Measurements from ENCODE around the gene PRCC. TPM values are rescaled to one million over a fixed set of nuclear protein-coding genes. Genes with fewer than 3 reads are reported as not detected.

The PRCC gene
- total RNA-seq: 83.3 and 85.5 TPM in 2 replicates

DNA sequence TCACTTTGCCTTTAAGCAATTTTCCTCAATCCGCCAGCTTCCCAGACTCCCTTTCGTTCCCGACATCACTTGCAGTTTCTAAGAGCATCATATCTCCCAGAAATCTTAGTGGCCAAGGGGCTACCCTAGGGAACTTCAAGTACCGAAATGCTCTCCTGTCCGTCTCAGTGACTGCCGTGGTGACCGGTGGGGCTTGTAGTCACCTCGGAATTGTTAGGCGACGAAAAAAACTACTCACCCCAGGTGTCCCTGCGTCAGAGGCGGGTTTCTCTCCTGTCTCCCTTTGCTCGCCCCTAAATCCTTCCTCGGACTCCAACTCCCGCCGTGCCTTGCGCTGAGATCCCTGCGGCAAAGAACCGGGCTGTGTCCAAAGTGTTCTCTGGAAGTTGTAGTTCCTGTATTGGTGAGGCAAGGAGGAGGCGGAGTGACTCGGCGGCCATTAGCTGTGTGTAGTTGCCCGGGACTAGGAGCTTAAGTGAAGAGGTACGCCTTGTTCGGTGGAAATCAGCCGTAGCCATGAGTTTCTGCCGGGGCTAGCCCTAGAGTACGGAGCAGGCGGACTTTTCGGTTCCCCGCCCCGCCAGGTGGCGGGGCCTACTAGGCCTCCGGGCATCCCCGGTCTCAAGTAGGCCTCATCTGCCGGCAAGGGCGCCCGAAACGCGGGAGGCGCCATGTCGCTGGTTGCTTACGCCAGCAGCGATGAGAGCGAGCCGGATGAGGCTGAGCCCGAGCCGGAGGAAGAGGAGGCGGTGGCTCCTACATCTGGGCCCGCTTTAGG is at the start of gene PRCC:
PRCC (plus strand) TSS at position 435 of the 778 bp plus-strand sequence; CDS start at position 672, 237 bp downstream.
- intact Hi-C loops (cut with micrococcal nuclease): loop anchor here (1.0 to 10.0 kb wide), 7 partner anchors 16 to 429 kb away; partner anchors contain the start of genes CCT3, HDGF, ISG20L2 and METTL25B

- intact Hi-C loops (cut with micrococcal nuclease): no loop called here
These were observed 46.2 kb upstream of the PRCC start for GRCh38 chr1:156721131-156721530.

- intact Hi-C loops (cut with micrococcal nuclease): no loop called here
These were observed 45.8 kb upstream of the PRCC start for GRCh38 chr1:156721535-156721934.

DNA sequence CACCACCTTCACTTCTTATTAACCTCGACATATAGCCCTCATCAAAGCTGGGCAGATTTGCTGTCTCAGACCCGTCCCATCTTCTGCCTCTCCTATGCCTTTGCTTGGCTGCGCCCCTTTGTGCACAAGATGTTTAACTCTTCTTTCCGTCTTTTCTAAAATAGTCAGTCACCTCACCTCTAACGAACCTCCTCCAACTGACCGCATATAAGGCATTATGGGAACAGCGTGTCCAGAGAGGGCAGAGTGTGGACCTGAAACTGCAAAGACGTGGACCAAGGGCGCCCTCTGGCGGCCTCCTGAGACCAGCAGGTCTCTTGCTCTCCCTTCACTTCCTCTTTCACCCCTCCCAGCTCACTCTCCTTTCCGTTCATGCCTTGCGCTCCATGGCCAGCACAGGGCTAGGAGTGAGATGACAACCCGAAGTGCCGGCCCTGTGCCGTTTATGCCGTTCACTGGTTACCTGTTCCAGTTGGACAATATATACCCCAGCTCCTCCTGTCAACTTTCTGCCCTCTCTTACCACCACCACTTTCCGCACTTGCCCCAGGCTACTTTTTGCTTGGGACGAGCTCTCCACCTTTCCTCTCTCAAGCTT is 41.6 kb upstream of the PRCC start:
- intact Hi-C loops (cut with micrococcal nuclease): loop anchor here (1.0 kb wide), 4 partner anchors 36 to 165 kb away; partner anchors contain the start of gene NTRK1

DNA sequence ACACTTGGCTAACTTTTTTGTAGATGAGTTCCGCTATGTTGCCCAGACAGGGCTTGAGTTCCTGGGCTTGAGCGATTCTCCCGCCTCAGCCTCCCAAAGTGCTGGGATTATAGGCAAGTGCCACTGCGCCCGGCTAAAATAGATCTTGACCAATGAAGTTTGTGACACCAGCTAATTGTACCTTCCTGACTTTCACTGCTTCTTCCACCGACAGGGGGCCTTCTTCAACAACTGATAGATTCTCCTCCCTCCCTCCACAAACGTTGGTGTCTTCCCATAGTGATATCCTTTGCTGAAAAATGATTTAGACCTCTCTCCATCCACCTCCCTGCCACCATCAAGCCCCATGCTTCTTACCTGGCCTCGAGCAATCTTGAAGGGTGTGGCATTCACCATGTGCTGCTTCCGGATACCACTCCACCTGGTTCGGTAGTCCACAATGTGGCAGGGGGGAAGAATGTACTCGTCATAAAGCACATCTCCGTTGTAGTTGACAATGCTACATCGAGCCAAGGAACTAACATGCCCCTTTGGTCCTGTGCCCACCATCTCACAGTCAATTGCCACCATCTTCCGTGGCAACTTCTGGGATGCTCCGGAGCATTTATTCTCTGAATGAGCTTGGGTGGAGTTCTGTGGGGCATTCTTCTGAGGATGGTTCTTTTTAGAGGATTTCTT is 40.6 kb upstream of the PRCC start:
- intact Hi-C loops (cut with micrococcal nuclease): loop anchor here (1.0 kb wide), 4 partner anchors 37 to 164 kb away; partner anchors contain the start of gene NTRK1

GRCh38 chr1:156727492-156727891 is 39.8 kb upstream of the PRCC start:
- intact Hi-C loops (cut with micrococcal nuclease): no loop called here

DNA sequence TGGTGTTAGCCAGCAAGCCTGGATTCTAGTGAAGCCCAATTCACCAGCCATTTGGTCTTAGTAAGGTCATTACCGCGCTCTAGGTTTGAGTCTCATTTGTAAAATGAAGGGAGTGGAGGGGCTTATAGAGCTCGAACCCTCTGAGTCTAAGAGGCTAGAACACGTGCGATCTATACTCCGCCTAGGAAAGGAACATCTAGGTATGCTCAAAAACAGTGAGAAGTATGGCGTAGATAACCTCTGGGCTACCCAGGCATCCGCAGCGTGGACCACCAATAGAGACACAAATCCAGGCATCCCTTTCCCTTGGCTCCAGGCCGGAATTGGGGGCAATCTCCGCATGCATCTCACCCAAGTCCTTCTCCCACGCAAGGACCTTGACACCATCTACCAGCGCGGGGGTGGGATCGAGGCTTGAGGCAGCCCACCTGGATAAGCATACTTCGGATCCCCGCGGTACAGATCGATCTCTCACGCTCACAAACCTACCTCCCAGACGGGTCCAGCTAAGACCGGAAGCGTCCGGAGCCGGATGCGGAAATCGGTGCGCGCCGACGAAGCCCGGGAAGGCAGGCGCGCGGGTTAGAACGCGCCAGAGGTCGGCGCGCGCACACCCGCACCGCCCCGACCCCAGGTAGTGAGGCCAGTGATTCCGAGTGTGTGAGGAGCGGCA is 39.3 kb upstream of the PRCC start, which contains the start of gene METTL25B:
METTL25B (plus strand) TSS at position 544 of the 673 bp plus-strand sequence. CDS start 636 bp downstream, outside the sequence.
- intact Hi-C loops (cut with micrococcal nuclease): loop anchor here (1.0 kb wide), 5 partner anchors 13 to 223 kb away; partner anchors contain the start of genes HDGF, MRPL24, PRCC and SH2D2A

- intact Hi-C loops (cut with micrococcal nuclease): loop anchor here (1.0 kb wide), 5 partner anchors 12 to 224 kb away; partner anchors contain the start of genes HDGF, MRPL24, PRCC and SH2D2A
These were observed 38.5 kb upstream of the PRCC start, which contains the start of gene ISG20L2 for GRCh38 chr1:156728599-156729462. Gene ISG20L2 (minus strand): TSS chr1:156728766. CDS start chr1:156727652, 1,114 bp downstream.

- intact Hi-C loops (cut with micrococcal nuclease): no loop called here
These were observed 33.2 kb upstream of the PRCC start for GRCh38 chr1:156733989-156734584.

DNA sequence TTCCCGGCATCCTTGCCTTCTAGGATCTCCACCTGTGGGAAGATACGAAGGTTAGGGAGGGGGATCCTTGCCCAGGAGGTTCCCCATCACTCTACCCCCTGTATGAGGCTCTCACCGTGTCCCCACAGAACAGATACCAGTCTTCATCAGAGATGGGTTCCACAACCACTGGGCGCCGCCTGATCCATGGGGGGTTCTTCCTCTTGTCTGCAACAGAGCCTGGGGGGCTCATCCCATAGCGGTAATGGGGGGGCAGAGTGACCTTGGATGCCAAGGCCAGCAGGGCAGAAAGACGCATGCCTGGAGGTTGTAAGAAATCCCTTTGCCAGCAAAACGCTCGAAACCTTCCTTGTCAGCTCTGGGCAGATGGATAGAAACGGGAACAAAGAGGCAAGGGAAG is 28.9 kb upstream of the PRCC start:
- intact Hi-C loops (cut with micrococcal nuclease): no loop called here

DNA sequence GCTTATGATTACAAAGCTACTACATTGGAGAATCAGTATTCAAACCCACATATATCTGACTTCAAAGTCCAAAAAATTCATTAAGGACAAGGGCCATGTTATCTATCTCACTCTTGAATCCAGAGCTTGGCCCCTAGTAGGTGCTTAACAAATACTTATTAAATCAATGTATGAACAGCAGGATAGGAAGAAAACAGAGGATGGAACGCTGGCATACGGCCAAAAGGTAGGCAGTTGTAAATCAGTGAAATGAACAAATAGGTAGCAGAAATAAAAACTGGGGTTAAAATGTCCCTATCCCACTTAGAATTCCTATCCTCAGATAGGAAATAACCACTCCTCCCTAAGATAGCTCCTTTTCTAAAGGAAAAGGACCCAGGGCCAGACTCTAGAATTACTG is 28.4 kb upstream of the PRCC start:
- intact Hi-C loops (cut with micrococcal nuclease): no loop called here

- intact Hi-C loops (cut with micrococcal nuclease): loop anchor here (2.0 to 10.0 kb wide), 2 partner anchors 457 to 685 kb away; partner anchors contain the start of genes LAMTOR2, SMG5 and UBQLN4
These were observed 27.0 kb upstream of the PRCC start for GRCh38 chr1:156740237-156740740.

DNA sequence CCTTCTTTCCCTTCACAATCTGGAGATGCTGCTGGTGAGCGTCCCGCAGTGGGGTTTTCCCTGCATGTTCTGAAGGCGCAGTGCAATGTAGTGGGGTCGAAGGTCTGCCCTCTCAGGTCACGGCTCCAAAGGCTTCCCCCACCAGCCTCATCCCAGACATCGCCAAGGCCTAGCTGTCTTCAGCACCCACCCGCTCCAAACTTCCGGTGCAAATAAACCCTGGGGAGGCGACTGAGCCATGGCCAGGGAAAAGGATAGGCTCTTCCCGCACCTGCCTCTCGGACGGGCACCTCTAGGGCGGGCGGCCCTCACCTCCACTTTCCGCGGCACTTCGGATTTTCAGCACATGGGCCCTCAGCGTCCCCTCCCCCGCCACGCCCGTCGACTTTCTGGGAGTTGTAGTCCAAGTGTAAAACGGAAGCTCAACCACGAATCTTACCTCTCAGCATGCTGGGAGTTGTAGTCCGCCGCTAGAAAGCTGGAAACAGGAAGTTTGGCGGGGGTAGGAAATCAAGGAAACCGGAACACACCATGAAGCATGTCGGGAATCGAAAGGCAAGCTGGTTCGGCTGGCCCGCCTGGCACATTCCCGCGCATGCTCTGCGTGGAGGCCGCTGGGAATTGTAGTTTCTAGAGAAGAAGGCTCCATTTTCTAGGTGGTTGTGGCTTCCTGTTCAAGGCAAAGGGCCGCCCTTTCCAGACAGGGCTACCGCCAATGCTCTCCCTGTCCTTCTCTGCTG is 26.4 kb upstream of the PRCC start, which contains the start of gene MRPL24:
MRPL24 (minus strand) TSS at position 348 of the 740 bp plus-strand sequence. CDS start 2,384 bp downstream, outside the sequence.
- intact Hi-C loops (cut with micrococcal nuclease): loop anchor here (1.0 to 10.0 kb wide), 5 partner anchors 10 to 686 kb away; partner anchors contain the start of genes HDGF, ISG20L2, LAMTOR2 and METTL25B

DNA sequence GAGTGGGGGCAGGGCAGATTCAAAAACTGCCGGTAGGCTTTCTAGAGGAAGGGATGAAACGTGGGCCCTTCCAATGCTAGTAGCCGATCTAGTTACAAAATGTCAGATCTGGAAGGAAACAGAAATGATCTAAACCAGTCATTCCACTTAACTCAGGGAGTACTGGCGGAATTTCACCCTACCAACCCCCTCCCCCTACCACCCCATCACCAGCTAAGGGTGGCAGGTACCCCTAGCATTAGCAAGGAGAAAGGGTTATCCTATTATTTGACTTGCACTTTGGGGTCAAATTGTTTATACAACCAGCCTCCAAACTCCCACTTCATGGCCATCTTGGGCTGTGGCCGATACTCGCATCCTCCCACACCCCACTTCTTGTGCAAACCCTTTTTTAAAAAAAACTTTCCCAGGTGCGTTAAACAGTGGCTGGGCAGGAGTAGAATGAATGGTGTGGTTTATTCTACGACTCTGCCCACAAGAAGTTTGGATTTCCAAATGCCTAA is 25.8 kb upstream of the PRCC start:
- intact Hi-C loops (cut with micrococcal nuclease): loop anchor here (1.0 to 10.0 kb wide), 5 partner anchors 10 to 687 kb away; partner anchors contain the start of genes HDGF, ISG20L2, LAMTOR2 and METTL25B

DNA sequence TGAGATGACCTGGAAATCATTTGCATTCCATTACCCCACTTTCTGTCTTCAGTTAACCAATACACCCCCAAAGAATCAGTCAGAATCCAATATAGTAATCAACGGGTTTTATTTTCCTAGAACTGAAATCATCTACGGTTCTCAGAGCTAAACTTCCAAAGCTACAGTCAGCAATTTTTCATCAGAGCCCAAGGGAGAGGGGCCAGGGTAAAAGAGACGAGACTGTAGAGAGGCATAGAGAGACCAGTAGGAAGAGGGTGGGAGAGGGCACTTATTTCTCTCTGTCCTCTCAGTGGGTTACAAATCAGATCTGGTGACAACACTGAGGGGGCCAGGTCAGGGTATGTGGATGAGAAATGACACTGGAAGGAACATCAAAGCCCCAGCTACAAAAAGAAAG is 25.3 kb upstream of the PRCC start:
- intact Hi-C loops (cut with micrococcal nuclease): loop anchor here (10.0 kb wide), 1 partner anchor 687 kb away; the partner anchor contains the start of genes LAMTOR2 and UBQLN4

GRCh38 chr1:156742801-156743200 is 24.5 kb upstream of the PRCC start:
- intact Hi-C loops (cut with micrococcal nuclease): loop anchor here (10.0 kb wide), 1 partner anchor 688 kb away; the partner anchor contains the start of genes LAMTOR2 and UBQLN4
